Endothelial cell of umbilical vein (primary cell): ENCODE data around the gene COLEC11.

Experiments used
- CTCF ChIP-seq, 2 donors: IDR thresholded peaks; 1 replicate in 1 of 2; 2 replicates in 1 of 2; pipeline ENCODE4 v1.5.1; 2011; ENCODE audit warnings: low read length in 2 of 2, mild to moderate bottlenecking in 2 of 2, moderate library complexity in 2 of 2, control low read depth in 1 of 2, inconsistent platforms in 1 of 2, low read depth in 1 of 2; ENCODE audit not compliant: insufficient read depth in 1 of 2; ENCODE audit errors: extremely low read depth in 1 of 2
- EZH2 ChIP-seq: IDR thresholded peaks from 2 replicates; pipeline ENCODE4 v1.6.1; 2012; ENCODE audit warnings: borderline replicate concordance, low read depth, mild to moderate bottlenecking, moderate library complexity, low read length, inconsistent platforms; ENCODE audit not compliant: severe bottlenecking
- MYC ChIP-seq: IDR thresholded peaks from one replicate; pipeline ENCODE4 v1.6.1; 2011; ENCODE audit warnings: mild to moderate bottlenecking, low read depth, low read length
- POLR2A ChIP-seq: IDR thresholded peaks from 2 replicates; pipeline ENCODE4 v1.6.1; 2012; ENCODE audit warnings: low read depth, mild to moderate bottlenecking, control low read depth, low read length

DNA sequence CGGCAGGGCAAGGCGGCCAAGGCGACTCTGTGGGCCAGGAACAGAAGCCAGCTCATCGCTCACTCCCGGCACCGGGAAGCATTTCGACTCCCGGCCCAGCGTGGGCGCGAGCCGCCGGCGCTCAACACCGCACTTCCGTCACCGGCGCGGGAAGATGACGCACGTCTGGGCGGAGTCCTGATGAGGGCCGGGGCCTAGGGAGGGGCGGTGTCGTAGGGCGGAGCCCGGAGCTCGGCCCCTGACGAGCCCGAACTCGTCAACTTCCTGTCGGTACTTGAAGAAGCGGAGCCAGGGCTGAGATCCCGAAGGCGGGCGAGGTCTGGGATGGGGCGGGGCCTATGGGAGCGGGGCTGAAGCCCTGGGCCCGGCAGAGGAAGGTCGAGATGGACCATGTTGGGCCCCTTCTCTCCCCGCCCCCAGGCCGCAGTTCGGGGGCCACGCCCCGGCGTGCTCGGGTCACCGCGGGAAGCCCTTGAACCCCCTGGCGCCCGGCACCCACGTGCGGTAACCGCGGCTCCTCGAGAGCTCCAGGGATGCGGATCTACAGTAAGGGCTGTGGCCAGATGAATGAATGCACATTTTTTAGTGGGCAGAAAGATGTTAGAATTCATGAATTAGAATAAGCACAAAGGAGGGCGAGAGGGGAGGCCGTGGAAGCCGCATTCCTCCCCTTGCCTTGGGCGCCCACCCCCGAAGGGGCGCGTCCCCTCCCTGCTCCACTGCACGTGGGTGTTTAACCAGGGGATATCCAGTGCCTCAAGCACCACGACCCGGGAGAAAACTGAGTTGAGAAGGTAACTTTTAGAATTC is 36.5 kb upstream of the COLEC11 start, which contains the start of gene RNASEH1:
- TF ChIP-seq CTCF (IDR thresholded peaks at IDR 0.05; ENCODE audit: extremely low read depth in 1 of 2, insufficient read depth in 1 of 2, low read depth in 1 of 2, low read length in 2 of 2) (no peak), POLR2A (peak; percentile 90), EZH2 (no peak), MYC (peak; percentile 47)
